IMR-90 (cell line): ENCODE results near the gene EPB41L1. TPM values are rescaled to one million over a fixed set of nuclear protein-coding genes. Genes with fewer than 3 reads are reported as not detected.

Experiments used
- ATAC-seq: fragments of 200-7000 bp; cut with Tn5 transposase; 2 replicates; pipeline ENCODE4 v1.9.1; 2020; ENCODE audit warnings: low read depth, mild to moderate bottlenecking, moderate library complexity
- BruUV-seq: library from RNA; stranded (reverse); fragments of 400-500 nt; replicated peaks from 2 replicates; lab custom pipeline; 2021; lab: Mats Ljungman, UMichigan
- CTCF ChIA-PET: fragments of 300-600 bp; formaldehyde crosslinking; extraction: SDS; loops from one replicate; lab custom pipeline; 2021; ENCODE audit warnings: antibody characterized with exemption; lab: Yijun Ruan, JAX
- POLR2A ChIA-PET: fragments of 300-600 bp; sonication (Branson Sonifier 250); formaldehyde crosslinking; loops from one replicate; lab custom pipeline; 2022; ENCODE audit warnings: antibody characterized with exemption; ENCODE audit not compliant: unreplicated experiment; lab: Charles Lee
- DNase-seq: peaks from one replicate; pipeline ENCODE4 v3.0.0; 2013
- H2AFZ ChIP-seq: replicated peaks from 2 replicates; pipeline ENCODE3; 2013; ENCODE audit warnings: low read length, mild to moderate bottlenecking; ENCODE audit not compliant: poor library complexity
- H2AK5ac ChIP-seq: 2 replicates; pipeline ENCODE4 v1.6.1; 2013; ENCODE audit warnings: low read depth, low read length, inconsistent platforms
- H2AK9ac ChIP-seq: replicated peaks from 2 replicates; pipeline ENCODE3; 2013; ENCODE audit warnings: mild to moderate bottlenecking, low read depth, low read length, moderate library complexity; ENCODE audit not compliant: poor library complexity
- H2BK120ac ChIP-seq: 2 replicates; pipeline ENCODE4 v1.6.1; 2013; ENCODE audit warnings: low read depth, low read length, inconsistent platforms
- H2BK15ac ChIP-seq: 3 replicates; pipeline ENCODE4 v1.6.1; 2013; ENCODE audit warnings: low read depth, low read length, inconsistent platforms
- H2BK20ac ChIP-seq: 2 replicates; pipeline ENCODE4 v1.6.1; 2013; ENCODE audit warnings: low read depth, mild to moderate bottlenecking, inconsistent platforms, low read length, moderate library complexity
- H2BK5ac ChIP-seq: 2 replicates; pipeline ENCODE4 v1.6.1; 2013; ENCODE audit warnings: mild to moderate bottlenecking, low read depth, low read length, inconsistent platforms; ENCODE audit not compliant: poor library complexity, severe bottlenecking
- H3K14ac ChIP-seq: replicated peaks from 2 replicates; pipeline ENCODE4 v1.6.1; 2013; ENCODE audit warnings: low read depth, low read length, inconsistent platforms
- H3K18ac ChIP-seq: 2 replicates; pipeline ENCODE4 v1.6.1; 2013; ENCODE audit warnings: low read depth, low read length, control low read depth
- H3K23ac ChIP-seq: 2 replicates; pipeline ENCODE4 v1.6.1; 2013; ENCODE audit warnings: low read depth, low read length, inconsistent platforms
- H3K27ac ChIP-seq: 2 replicates; pipeline ENCODE4 v1.5.1; 2013; ENCODE audit warnings: mild to moderate bottlenecking, control low read depth, low read length; ENCODE audit not compliant: insufficient read depth
- H3K27me3 ChIP-seq: 2 replicates; pipeline ENCODE4 v1.6.1; 2013; ENCODE audit warnings: low read length; ENCODE audit not compliant: control insufficient read depth, insufficient read depth
- H3K36me3 ChIP-seq: 2 replicates; pipeline ENCODE4 v1.6.1; 2013; ENCODE audit warnings: low read length, mixed read lengths; ENCODE audit not compliant: control insufficient read depth, insufficient read depth
- H3K4ac ChIP-seq: 2 replicates; pipeline ENCODE4 v1.6.1; 2013; ENCODE audit warnings: low read depth, low read length, inconsistent platforms
- H3K4me1 ChIP-seq: 2 replicates; pipeline ENCODE4 v1.6.1; 2013; ENCODE audit warnings: low read length, mixed read lengths; ENCODE audit not compliant: control insufficient read depth, insufficient read depth
- H3K4me2 ChIP-seq: 2 replicates; pipeline ENCODE4 v1.6.1; 2013; ENCODE audit warnings: low read depth, mild to moderate bottlenecking, control low read depth, low read length, moderate library complexity
- H3K4me3 ChIP-seq: 2 replicates; pipeline ENCODE4 v1.5.1; 2013; ENCODE audit warnings: low read depth, mild to moderate bottlenecking, control low read depth, low read length, moderate library complexity; ENCODE audit not compliant: insufficient read depth
- H3K56ac ChIP-seq: 2 replicates; pipeline ENCODE4 v1.6.1; 2013; ENCODE audit warnings: low read length, inconsistent platforms; ENCODE audit not compliant: insufficient read depth; ENCODE audit errors: extremely low read depth
- H3K79me1 ChIP-seq, 2 experiments: 2 replicates each; pipeline ENCODE4 v1.6.1; 2013; ENCODE audit warnings: low read length in 2 of 2, inconsistent platforms in 1 of 2, low read depth in 1 of 2
- H3K9ac ChIP-seq: 2 replicates; pipeline ENCODE4 v1.6.1; 2013; ENCODE audit warnings: low read depth, low read length, control low read depth
- H3K9me1 ChIP-seq: 2 replicates; pipeline ENCODE4 v1.6.1; 2013; ENCODE audit warnings: low read length, inconsistent platforms; ENCODE audit not compliant: insufficient read depth
- H3K9me3 ChIP-seq: 2 replicates; pipeline ENCODE4 v1.6.1; 2013; ENCODE audit warnings: low read length; ENCODE audit not compliant: control insufficient read depth, insufficient read depth
- H4K20me1 ChIP-seq: 2 replicates; pipeline ENCODE4 v1.6.1; 2013; ENCODE audit warnings: low read length, inconsistent platforms; ENCODE audit not compliant: insufficient read depth
- H4K5ac ChIP-seq: 2 replicates; pipeline ENCODE4 v1.6.1; 2013; ENCODE audit warnings: mild to moderate bottlenecking, low read depth, low read length, control low read depth
- H4K8ac ChIP-seq, 2 experiments: 2 replicates each; pipeline ENCODE4 v1.6.1; 2013; ENCODE audit warnings: low read depth in 2 of 2, low read length in 2 of 2, control low read depth in 1 of 2, inconsistent platforms in 1 of 2
- H4K91ac ChIP-seq: 2 replicates; pipeline ENCODE4 v1.6.1; 2013; ENCODE audit warnings: low read depth, low read length, inconsistent platforms; ENCODE audit not compliant: insufficient read depth
- MAZ ChIP-seq: IDR thresholded peaks from 2 replicates; pipeline ENCODE4 v1.6.1; 2012; ENCODE audit warnings: low read depth, mild to moderate bottlenecking, low read length, improper control_type of control experiment, moderate library complexity, borderline replicate concordance
- MXI1 ChIP-seq: IDR thresholded peaks from 2 replicates; pipeline ENCODE4 v1.6.1; 2012; ENCODE audit warnings: low read depth, mild to moderate bottlenecking, low read length, moderate library complexity, borderline replicate concordance
- RFX5 ChIP-seq: IDR thresholded peaks from 2 replicates; pipeline ENCODE4 v1.8.0; 2012; ENCODE audit warnings: low read depth, mild to moderate bottlenecking, low read length, moderate library complexity
- WGBS, 2 experiments: methylation state at CpG; one replicate each; pipeline versions ENCODE4 v1.1.5 to v1.1.7; 2013; ENCODE audit warnings: missing lambda C conversion rate in 2 of 2; ENCODE audit not compliant: insufficient read length in 1 of 2; ENCODE audit errors: extremely low coverage in 2 of 2; 5-methylcytosine and 5-hydroxymethylcytosine counted together
- dilution Hi-C: fragments of 300-500 bp; cut with HindIII; formaldehyde crosslinking; loops from one replicate; pipeline ENCODE4 v1.14.3; 2018; ENCODE audit warnings: low sequenced_read_pairs; ENCODE audit not compliant: unreplicated experiment
- in situ Hi-C: fragments of 300-500 bp; cut with MboI; formaldehyde crosslinking; loops from 3 replicates; pipeline ENCODE4 v1.14.3; 2019; ENCODE audit warnings: low sequenced_read_pairs, inconsistent platforms, mixed read lengths
- intact Hi-C: fragments of 100-400 bp; cut with micrococcal nuclease; formaldehyde crosslinking; loops from 2 replicates; pipeline ENCODE4 v1.10.0; 2022
- polyA plus RNA-seq, 3 experiments: library from polyadenylated mRNA; depleted of rRNA; stranded (reverse); fragments of >200 nt; gene quantifications; 2 replicates each; pipeline ENCODE4 v1.2.3, GENCODE V29; 2012; ENCODE audit warnings: low replicate concordance in 1 of 3
- total RNA-seq: library from RNA; depleted of rRNA; stranded (reverse); fragments of >200 nt; gene quantifications from 2 replicates; pipeline ENCODE4 v1.2.3, GENCODE V29; 2012

EPB41L1 gene
- total and polyA plus RNA-seq, 2 of the 4 experiments (the other 2 are of a cell fraction): 12.5 to 33.7 TPM

GRCh38 chr20:36218380-36219064 is 64.0 kb downstream of the EPB41L1 start:
- no peak overlapping the region for H3K56ac ChIP-seq
- no peak overlapping the region for H2BK120ac ChIP-seq
- in situ Hi-C loops (loop anchor here (25.0 kb wide), 1 partner anchor 694 kb away; no protein-coding TSS in a partner anchor), dilution Hi-C loops (no loop called here), intact Hi-C loops (no loop called here)
- no peak overlapping the region for H3K4me2 ChIP-seq
- ATAC-seq (no peak), DNase-seq (no peak)
- H3K23ac ChIP-seq: no peak overlapping the region
- H3K27ac ChIP-seq: no peak overlapping the region
- 76% methylated on average over 8 of the region's 16 CpGs; no CpG with 5 or more reads in 1 of the 2 experiments for WGBS, 2 experiments
- H3K9ac ChIP-seq: no peak overlapping the region
- H3K27me3 ChIP-seq: no peaks in the 10 kb centered on the region
- ChIA-PET CTCF (interaction anchor here (0.6 kb wide), 1 partner anchor 221 kb away, joined by 3 read pairs; no protein-coding TSS in a partner anchor), POLR2A (no interaction called here)
- no peak overlapping the region for H2BK20ac ChIP-seq
- H2AK9ac ChIP-seq: no peak overlapping the region
- no peak overlapping the region for H3K18ac ChIP-seq
- no peaks in the 10 kb centered on the region for H3K79me1 ChIP-seq
- no peak overlapping the region for H2AFZ ChIP-seq
- no peak overlapping the region for H2AK5ac ChIP-seq
- H2BK15ac ChIP-seq: no peak overlapping the region
- H4K8ac ChIP-seq: no peak overlapping the region
- no peak overlapping the region for H3K14ac ChIP-seq
- H4K91ac ChIP-seq: no peak overlapping the region
- no peak overlapping the region for H3K4me3 ChIP-seq
- BruUV-seq: no TSS peak
- H3K4ac ChIP-seq: no peak overlapping the region
- no peaks in the 10 kb centered on the region for H3K9me3 ChIP-seq
- TF ChIP-seq MAZ (no peak), MXI1 (no peak), RFX5 (no peak)
- no peaks in the 10 kb centered on the region for H4K20me1 ChIP-seq
- no peak overlapping the region for H2BK5ac ChIP-seq
- peaks cover 10% of the 10 kb centered on the region for H3K36me3 ChIP-seq
- no peaks in the 10 kb centered on the region for H3K9me1 ChIP-seq
- H3K4me1 ChIP-seq: no peaks in the 10 kb centered on the region
- H4K5ac ChIP-seq: no peak overlapping the region
